H9 (cell line): Measurements from ENCODE around the gene ANKUB1. TPM values are rescaled to one million over a fixed set of nuclear protein-coding genes. Genes with fewer than 3 reads are reported as not detected.

Source experiments
- DNase-seq: peaks from one replicate; pipeline ENCODE4 v3.0.0-alpha.2; 2017
- H2AFZ ChIP-seq: one replicate; pipeline ENCODE4 v1.6.1; 2013; ENCODE audit warnings: mild to moderate bottlenecking, low read length, control low read depth, moderate library complexity
- H2AK5ac ChIP-seq: 2 replicates; pipeline ENCODE4 v1.6.1; 2013; ENCODE audit warnings: low read length, control low read depth, mixed read lengths; ENCODE audit not compliant: insufficient read length
- H2BK120ac ChIP-seq: one replicate; pipeline ENCODE4 v1.6.1; 2013; ENCODE audit warnings: low read depth, mild to moderate bottlenecking, low read length, control low read depth, inconsistent platforms; ENCODE audit not compliant: poor library complexity, severe bottlenecking
- H2BK12ac ChIP-seq: 2 replicates; pipeline ENCODE4 v1.6.1; 2013; ENCODE audit warnings: low read length, control low read depth, mixed read lengths, low read depth; ENCODE audit not compliant: insufficient read length
- H2BK15ac ChIP-seq: 2 replicates; pipeline ENCODE4 v1.6.1; 2013; ENCODE audit warnings: low read depth, low read length, control low read depth
- H2BK20ac ChIP-seq: one replicate; pipeline ENCODE4 v1.6.1; 2013; ENCODE audit warnings: low read depth, mild to moderate bottlenecking, low read length, control low read depth, inconsistent platforms; ENCODE audit not compliant: poor library complexity, severe bottlenecking
- H2BK5ac ChIP-seq: 2 replicates; pipeline ENCODE4 v1.6.1; 2013; ENCODE audit warnings: low read length, control low read depth, mixed read lengths; ENCODE audit not compliant: insufficient read length
- H3K14ac ChIP-seq: 2 replicates; pipeline ENCODE4 v1.6.1; 2013; ENCODE audit warnings: low read length, control low read depth; ENCODE audit not compliant: insufficient read depth
- H3K18ac ChIP-seq: 2 replicates; pipeline ENCODE4 v1.6.1; 2013; ENCODE audit warnings: low read depth, mild to moderate bottlenecking, mixed read lengths, low read length, control low read depth; ENCODE audit not compliant: insufficient read length
- H3K23ac ChIP-seq: 2 replicates; pipeline ENCODE4 v1.6.1; 2013; ENCODE audit warnings: low read length, control low read depth, mixed read lengths, low read depth; ENCODE audit not compliant: insufficient read length
- H3K23me2 ChIP-seq: 2 replicates; pipeline ENCODE4 v1.6.1; 2013; ENCODE audit warnings: low read depth, mild to moderate bottlenecking, mixed read lengths, low read length, control low read depth; ENCODE audit not compliant: insufficient read length, poor library complexity, severe bottlenecking
- H3K27ac ChIP-seq: 2 replicates; pipeline ENCODE4 v1.5.1; 2013; ENCODE audit warnings: low read length, control low read depth, mixed read lengths, low read depth; ENCODE audit not compliant: insufficient read length
- H3K27me3 ChIP-seq: 2 replicates; pipeline ENCODE4 v1.6.1; 2013; ENCODE audit warnings: low read length, control low read depth, inconsistent platforms; ENCODE audit not compliant: insufficient read depth
- H3K4ac ChIP-seq: 2 replicates; pipeline ENCODE4 v1.6.1; 2013; ENCODE audit warnings: low read depth, mild to moderate bottlenecking, control low read depth, inconsistent platforms, low read length, moderate library complexity
- H3K4me1 ChIP-seq: 2 replicates; pipeline ENCODE4 v1.6.1; 2013; ENCODE audit warnings: low read length, control low read depth, inconsistent platforms; ENCODE audit not compliant: insufficient read depth
- H3K4me2 ChIP-seq: 2 replicates; pipeline ENCODE4 v1.6.1; 2013; ENCODE audit warnings: low read length, control low read depth, mixed read lengths; ENCODE audit not compliant: insufficient read length, insufficient read depth
- H3K56ac ChIP-seq: 2 replicates; pipeline ENCODE4 v1.6.1; 2013; ENCODE audit warnings: low read depth, mild to moderate bottlenecking, mixed read lengths, low read length, control low read depth; ENCODE audit not compliant: insufficient read length
- H3K79me1 ChIP-seq: 2 replicates; pipeline ENCODE4 v1.6.1; 2013; ENCODE audit warnings: low read depth, mild to moderate bottlenecking, moderate library complexity, low read length, control low read depth, inconsistent platforms; ENCODE audit not compliant: insufficient read depth, poor library complexity, severe bottlenecking
- H3K79me2 ChIP-seq: 2 replicates; pipeline ENCODE4 v1.6.1; 2013; ENCODE audit warnings: low read length, control low read depth, inconsistent platforms; ENCODE audit not compliant: insufficient read depth
- H3K9ac ChIP-seq: 2 replicates; pipeline ENCODE4 v1.6.1; 2013; ENCODE audit warnings: low read length, control low read depth, mixed read lengths; ENCODE audit not compliant: insufficient read length; ENCODE audit errors: extremely low read depth
- H3K9me3 ChIP-seq: one replicate; pipeline ENCODE4 v1.6.1; 2013; ENCODE audit warnings: low read depth, low read length, inconsistent platforms; ENCODE audit not compliant: control insufficient read depth
- H3T11ph ChIP-seq: one replicate; pipeline ENCODE4 v1.6.1; 2013; ENCODE audit warnings: mild to moderate bottlenecking, low read length, control low read depth, inconsistent platforms
- H4K20me1 ChIP-seq: one replicate; pipeline ENCODE4 v1.6.1; 2013; ENCODE audit not compliant: control insufficient read depth, insufficient read length, insufficient read depth
- H4K5ac ChIP-seq: 2 replicates; pipeline ENCODE4 v1.6.1; 2013; ENCODE audit warnings: low read depth, mild to moderate bottlenecking, mixed read lengths, low read length, control low read depth; ENCODE audit not compliant: insufficient read length
- H4K8ac ChIP-seq: replicated peaks from 2 replicates; pipeline ENCODE4 v1.6.1; 2013; ENCODE audit warnings: low read length, control low read depth, mixed read lengths, low read depth; ENCODE audit not compliant: insufficient read length
- H4K91ac ChIP-seq: 2 replicates; pipeline ENCODE4 v1.6.1; 2013; ENCODE audit warnings: low read depth, mild to moderate bottlenecking, moderate library complexity, mixed read lengths, low read length, control low read depth; ENCODE audit not compliant: insufficient read length
- H3K27ac Mint-ChIP-seq, 3 experiments: 2 replicates in 2 of 3; 3 replicates in 1 of 3; pipeline ENCODE4 v1.8.0; 2020 to 2021; ENCODE audit warnings: mixed read lengths in 3 of 3, mild to moderate bottlenecking in 1 of 3, moderate library complexity in 1 of 3
- H3K27me3 Mint-ChIP-seq: 2 replicates; pipeline ENCODE4 v1.8.0; 2021; ENCODE audit warnings: low read depth, mild to moderate bottlenecking, moderate library complexity, mixed read lengths
- H3K36me3 Mint-ChIP-seq, 3 experiments: 2 replicates in 2 of 3; 3 replicates in 1 of 3; pipeline ENCODE4 v1.8.0; 2020 to 2021; ENCODE audit warnings: low read depth in 3 of 3, mixed read lengths in 3 of 3; ENCODE audit not compliant: insufficient read depth in 1 of 3
- H3K4me1 Mint-ChIP-seq, 2 experiments: 2 replicates each; pipeline ENCODE4 v1.8.0; 2020; ENCODE audit warnings: mixed read lengths in 2 of 2
- H3K4me3 Mint-ChIP-seq, 2 experiments: 2 replicates in 1 of 2; 3 replicates in 1 of 2; pipeline ENCODE4 v1.8.0; 2020 to 2021; ENCODE audit warnings: mild to moderate bottlenecking in 2 of 2, mixed read lengths in 2 of 2, moderate library complexity in 1 of 2
- H3K9me3 Mint-ChIP-seq, 2 experiments: 2 replicates in 1 of 2; 3 replicates in 1 of 2; pipeline ENCODE4 v1.8.0; 2020; ENCODE audit warnings: mild to moderate bottlenecking in 2 of 2, mixed read lengths in 2 of 2, moderate library complexity in 1 of 2
- CTCF ChIP-seq: fragments of 200-600 bp; sonication (generic); conservative IDR thresholded peaks from 3 replicates; pipeline ENCODE4 v1.8.0; 2021; ENCODE audit warnings: antibody characterized with exemption, mild to moderate bottlenecking
- WGBS: extraction: QIAGEN DNeasy Blood & Tissue Kit; methylation state at CpG from one replicate; pipeline ENCODE4 v1.1.7; 2013; ENCODE audit warnings: missing lambda C conversion rate, low lambda C conversion rate, mixed read lengths; ENCODE audit not compliant: insufficient read length; ENCODE audit errors: extremely low coverage; 5-methylcytosine and 5-hydroxymethylcytosine counted together
- total RNA-seq: library from RNA; stranded (reverse); gene quantifications from 2 replicates; pipeline ENCODE4 v1.2.1, GENCODE V29; 2021

ANKUB1 gene
- total RNA-seq, 1 experiment from 2014 or later: not detected

DNA sequence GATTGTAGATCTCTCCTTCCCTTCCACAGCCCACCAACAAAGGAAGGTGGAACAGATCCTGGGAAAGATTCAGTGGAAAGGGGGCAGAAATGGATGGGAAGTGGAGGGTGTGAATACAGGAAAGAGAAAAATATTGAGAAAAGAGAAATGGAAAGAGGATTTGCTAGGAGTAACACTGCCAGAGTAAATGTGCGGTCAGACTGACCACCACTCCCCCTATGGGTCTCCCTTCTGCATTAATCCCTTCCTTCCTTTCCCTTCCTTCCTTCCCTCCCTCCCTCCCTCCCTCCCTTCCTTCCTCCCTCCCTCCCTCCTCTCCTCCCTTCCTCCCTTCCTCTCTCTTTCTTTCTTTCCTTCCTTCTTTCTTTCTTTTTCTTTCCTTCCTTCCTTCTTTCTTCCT, 28.1 kb downstream of the ANKUB1 start:
- no peak for TF ChIP-seq CTCF
- H2BK12ac ChIP-seq: no peak overlapping the region
- no peaks in the 10 kb centered on the region for H3K79me1 ChIP-seq
- no peaks in the 10 kb centered on the region for H3K23me2 ChIP-seq
- H2BK20ac ChIP-seq: no peak overlapping the region
- Mint-ChIP-seq H3K36me3 (no peaks in the 10 kb centered on the region), H3K4me3 (no peak overlapping the region), H3K9me3 (no peaks in the 10 kb centered on the region), H3K27me3 (0 out of 2 replicates have a peak, but pooled peaks cover under 1% of the 10 kb centered on the region), H3K27ac (no peak overlapping the region), H3K4me1 (no peaks in the 10 kb centered on the region)
- H3T11ph ChIP-seq: no peak overlapping the region
- H2BK15ac ChIP-seq: no peak overlapping the region
- no peak for DNase-seq
- no peak overlapping the region for H2BK5ac ChIP-seq
- H4K8ac ChIP-seq: no peak overlapping the region
- H3K9me3 ChIP-seq: no peaks in the 10 kb centered on the region
- no peak overlapping the region for H2AFZ ChIP-seq
- H3K9ac ChIP-seq: no peak overlapping the region
- no peaks in the 10 kb centered on the region for H3K27me3 ChIP-seq
- H3K4ac ChIP-seq: no peak overlapping the region
- no peak overlapping the region for H4K5ac ChIP-seq
- no peaks in the 10 kb centered on the region for H3K4me1 ChIP-seq
- H3K18ac ChIP-seq: no peak overlapping the region
- no peak overlapping the region for H4K91ac ChIP-seq
- H2AK5ac ChIP-seq: no peak overlapping the region
- no peak overlapping the region for H3K14ac ChIP-seq
- no peak overlapping the region for H3K4me2 ChIP-seq
- H3K23ac ChIP-seq: no peak overlapping the region
- no peaks in the 10 kb centered on the region for H4K20me1 ChIP-seq
- no peaks in the 10 kb centered on the region for H3K79me2 ChIP-seq
- no peak overlapping the region for H2BK120ac ChIP-seq
- no CpG with 5 or more reads among the region's 1 CpG for WGBS
- H3K56ac ChIP-seq: no peak overlapping the region
- no peak overlapping the region for H3K27ac ChIP-seq
